Measurements from ENCODE around the gene DAPK2. TPM values are rescaled to one million over a fixed set of nuclear protein-coding genes. Genes with fewer than 3 reads are reported as not detected.

DAPK2 gene
- total RNA-seq, 1 experiment from 2014 or later, result 2.3 TPM

GRCh38 chr15:63987796-63988378 lies 58.4 kb downstream of the DAPK2 start:
- Mint-ChIP-seq H3K27ac (no peak overlapping the region), H3K27me3 (ENCODE audit: low read depth) (no peaks in the 10 kb centered on the region; the same call in 1 of the 2 replicates), H3K9me3 (no peaks in the 10 kb centered on the region), H3K36me3 (no peaks in the 10 kb centered on the region), H3K4me3 (no peak overlapping the region), H3K4me1 (0 out of 2 replicates have a peak, but pooled peaks cover 2% of the 10 kb centered on the region)
- ChIA-PET CTCF (interaction anchor here (0.9 to 1.8 kb wide), 4 partner anchors 43 to 378 kb away, joined by 3 to 7 read pairs (median 4); partner anchors contain the start of gene DAPK2), POLR2A (no interaction called here)
- ATAC-seq (no peak), DNase-seq (ENCODE audit: low spot score) (no peak)
- TF ChIP-seq ZNF396 (CRISPR knock-in tag; IDR thresholded peaks at IDR 0.05; ENCODE audit: borderline replicate concordance), result no peak
- no peak for TF ChIP-seq JUN (CRISPR knock-in tag; IDR thresholded peaks at IDR 0.05)
- TF ChIP-seq SMAD3 (CRISPR knock-in tag; IDR thresholded peaks at IDR 0.05; ENCODE audit: borderline replicate concordance), result no peak
- no peak for TF ChIP-seq USF1 (CRISPR knock-in tag; IDR thresholded peaks at IDR 0.05)
- no peak for TF ChIP-seq CBFB (CRISPR knock-in tag; IDR thresholded peaks at IDR 0.05; ENCODE audit: low read depth)
- TF ChIP-seq TCF7 (CRISPR knock-in tag; IDR thresholded peaks at IDR 0.05; ENCODE audit: low read depth), result no peak
- no peak for TF ChIP-seq OVOL2 (CRISPR knock-in tag; IDR thresholded peaks at IDR 0.05; ENCODE audit: borderline replicate concordance)
- TF ChIP-seq SOX15 (CRISPR knock-in tag; IDR thresholded peaks at IDR 0.05), result no peak
- no peak for TF ChIP-seq ZNF317 (CRISPR knock-in tag; IDR thresholded peaks at IDR 0.05; ENCODE audit: borderline replicate concordance, low read depth)
- no peak for TF ChIP-seq ATF6 (CRISPR knock-in tag; IDR thresholded peaks at IDR 0.05)
- no peak for TF ChIP-seq ZNF138 (CRISPR knock-in tag; conservative IDR thresholded peaks at IDR 0.05)
- no peak for TF ChIP-seq NFYB (CRISPR knock-in tag; conservative IDR thresholded peaks at IDR 0.05; ENCODE audit: low read depth)
- TF ChIP-seq, protein P1, sequence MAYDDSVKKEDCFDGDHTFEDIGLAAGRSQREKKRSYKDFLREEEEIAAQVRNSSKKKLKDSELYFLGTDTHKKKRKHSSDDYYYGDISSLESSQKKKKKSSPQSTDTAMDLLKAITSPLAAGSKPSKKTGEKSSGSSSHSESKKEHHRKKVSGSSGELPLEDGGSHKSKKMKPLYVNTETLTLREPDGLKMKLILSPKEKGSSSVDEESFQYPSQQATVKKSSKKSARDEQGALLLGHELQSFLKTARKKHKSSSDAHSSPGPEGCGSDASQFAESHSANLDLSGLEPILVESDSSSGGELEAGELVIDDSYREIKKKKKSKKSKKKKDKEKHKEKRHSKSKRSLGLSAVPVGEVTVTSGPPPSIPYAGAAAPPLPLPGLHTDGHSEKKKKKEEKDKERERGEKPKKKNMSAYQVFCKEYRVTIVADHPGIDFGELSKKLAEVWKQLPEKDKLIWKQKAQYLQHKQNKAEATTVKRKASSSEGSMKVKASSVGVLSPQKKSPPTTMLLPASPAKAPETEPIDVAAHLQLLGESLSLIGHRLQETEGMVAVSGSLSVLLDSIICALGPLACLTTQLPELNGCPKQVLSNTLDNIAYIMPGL (CRISPR knock-in tag; IDR thresholded peaks at IDR 0.05), result no peak
- no peak for TF ChIP-seq FOXP1 (CRISPR knock-in tag; IDR thresholded peaks at IDR 0.05; ENCODE audit: borderline replicate concordance)

GRCh38 chr15:63986751-63987341 lies 59.4 kb downstream of the DAPK2 start:
- TF ChIP-seq, protein P2, sequence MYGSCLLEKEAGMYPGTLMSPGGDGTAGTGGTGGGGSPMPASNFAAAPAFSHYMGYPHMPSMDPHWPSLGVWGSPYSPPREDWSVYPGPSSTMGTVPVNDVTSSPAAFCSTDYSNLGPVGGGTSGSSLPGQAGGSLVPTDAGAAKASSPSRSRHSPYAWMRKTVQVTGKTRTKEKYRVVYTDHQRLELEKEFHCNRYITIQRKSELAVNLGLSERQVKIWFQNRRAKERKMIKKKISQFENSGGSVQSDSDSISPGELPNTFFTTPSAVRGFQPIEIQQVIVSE (CRISPR knock-in tag; IDR thresholded peaks at IDR 0.05; ENCODE audit: borderline replicate concordance), result no peak
- TF ChIP-seq ARID4B (CRISPR knock-in tag; IDR thresholded peaks at IDR 0.05; ENCODE audit: borderline replicate concordance) (no peak), ZNF317 (CRISPR knock-in tag; IDR thresholded peaks at IDR 0.05; ENCODE audit: borderline replicate concordance, low read depth) (no peak)
- DNase-seq (ENCODE audit: low spot score), result no peak
- no peak for ATAC-seq
- H3K27ac Mint-ChIP-seq, result no peak overlapping the region
- no peaks in the 10 kb centered on the region; the same call in 1 of the 2 replicates for H3K27me3 Mint-ChIP-seq (ENCODE audit: low read depth)
- H3K36me3 Mint-ChIP-seq, result no peaks in the 10 kb centered on the region
- 0 out of 2 replicates have a peak, but pooled peaks cover 2% of the 10 kb centered on the region for H3K4me1 Mint-ChIP-seq
- no peaks in the 10 kb centered on the region for H3K9me3 Mint-ChIP-seq
- ChIA-PET POLR2A (no interaction called here), CTCF (interaction anchor here (1.8 to 2.6 kb wide), 3 partner anchors 41 to 60 kb away, joined by 7 to 11 read pairs (median 7); partner anchors contain the start of gene DAPK2)
- no peak overlapping the region for H3K4me3 Mint-ChIP-seq

Data from WTC11 (cell line).